Suppressor macrophage treated with lipopolysaccharide for 1 hour (primary cell): ENCODE results near the gene CFAP53.

ENCODE experiments used
- DNase-seq, 3 donors: peaks; one replicate each; pipeline ENCODE4 v3.0.0-alpha.2; 2020 to 2022

The CFAP53 gene

GRCh38 chr18:50193796-50194630 is 72.3 kb downstream of the CFAP53 start:
- DNase-seq: peak in 1 of 3 donors; percentile 1

DNA sequence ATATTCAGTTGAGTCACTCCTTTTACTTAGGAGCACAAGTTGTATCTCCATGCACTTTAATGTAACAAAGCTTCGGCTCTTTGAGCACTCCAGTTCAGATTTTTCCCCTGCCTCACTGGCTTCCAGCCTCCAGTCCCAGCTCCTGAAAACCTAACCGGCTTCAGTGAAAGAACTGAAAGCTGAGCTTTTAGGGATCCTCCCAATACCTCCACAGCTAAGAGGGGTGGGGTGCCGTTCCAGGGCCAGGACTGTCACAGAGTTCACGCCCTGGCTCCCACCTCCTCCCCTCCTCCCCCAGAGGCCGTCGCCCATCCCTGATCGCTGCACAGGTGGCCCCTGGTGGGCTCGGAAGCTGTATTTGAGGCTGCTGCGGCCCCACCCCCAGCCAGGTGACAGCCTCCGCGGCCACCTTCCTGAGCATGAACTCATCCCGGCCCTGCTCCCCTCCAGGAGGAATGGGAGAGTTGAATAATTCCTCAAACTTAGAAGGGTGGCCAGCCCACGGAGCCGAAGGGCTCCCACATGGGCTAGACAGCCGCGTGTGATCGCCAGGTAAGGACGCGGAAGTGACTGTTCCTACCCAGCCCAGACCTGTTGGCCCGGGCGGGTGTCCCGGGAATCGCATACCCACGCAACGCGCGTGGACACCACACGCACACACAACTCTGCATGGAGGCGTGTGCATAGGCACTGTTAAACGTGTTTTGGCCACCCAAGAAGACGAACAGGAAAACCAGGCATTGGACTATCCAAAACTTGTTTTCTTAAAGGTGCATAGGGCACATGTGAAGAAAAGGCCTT is 73.1 kb downstream of the CFAP53 start:
- DNase-seq: no peak

- no peak for DNase-seq
These were observed 75.4 kb downstream of the CFAP53 start for GRCh38 chr18:50190926-50191325.

DNA sequence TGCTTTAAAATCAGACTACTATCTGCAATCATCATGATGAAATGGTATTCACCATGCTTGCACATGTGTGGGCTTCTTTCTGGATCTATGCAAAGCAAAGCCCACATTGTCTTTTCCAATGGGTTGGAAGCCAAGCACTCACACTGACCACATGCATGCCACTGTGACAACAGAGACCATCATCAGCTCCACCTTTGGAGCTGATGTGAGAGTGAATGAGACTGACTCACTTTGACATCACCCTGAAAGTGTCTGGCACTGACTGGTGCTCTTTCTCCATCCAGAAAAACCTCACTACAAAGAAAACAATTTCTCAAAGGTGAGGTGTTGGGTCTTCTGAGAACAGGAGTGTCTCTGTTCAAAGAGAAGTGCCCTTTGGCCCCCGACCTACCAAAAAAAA is 76.1 kb downstream of the CFAP53 start:
- no peak for DNase-seq

DNA sequence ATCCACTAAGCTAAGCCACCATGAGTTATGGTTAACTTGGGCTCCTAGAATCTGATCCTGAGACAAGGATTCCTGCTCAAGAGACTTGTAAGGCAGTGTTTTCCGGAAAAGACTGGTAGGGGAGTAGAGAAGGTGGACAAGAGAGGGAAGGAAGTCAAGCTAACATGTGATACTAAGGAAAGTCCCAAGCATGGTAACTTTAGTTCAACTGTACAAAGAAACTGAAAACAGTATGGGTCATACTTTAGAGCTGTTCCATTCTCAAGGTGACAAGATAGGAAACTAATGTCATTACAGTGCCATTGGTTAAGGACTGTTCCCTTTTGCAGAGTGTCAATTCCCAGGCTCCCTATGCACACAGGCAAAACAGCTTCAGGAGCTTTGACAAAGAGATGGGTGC is 77.1 kb downstream of the CFAP53 start:
- peak in 1 of 3 donors; percentile 0 for DNase-seq

DNA sequence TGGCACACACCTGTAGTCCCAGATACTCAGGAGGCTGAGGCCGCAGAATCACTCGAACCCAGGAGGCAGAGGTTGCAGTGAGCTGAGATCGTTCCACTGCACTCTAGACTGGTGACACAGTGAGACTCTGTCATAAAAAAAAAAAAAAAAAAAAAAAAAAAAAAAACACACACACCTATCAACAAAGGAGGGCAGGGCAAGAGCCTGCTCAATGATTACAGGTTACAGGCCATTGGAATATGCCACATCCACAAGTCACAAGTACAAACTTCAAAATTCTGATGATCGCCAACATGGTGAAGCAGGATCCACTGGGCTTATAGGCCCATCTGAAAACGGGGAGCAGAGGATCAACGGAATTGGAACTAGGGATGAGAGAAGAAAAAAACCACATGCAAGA is 77.6 kb downstream of the CFAP53 start:
- no peak for DNase-seq

DNA sequence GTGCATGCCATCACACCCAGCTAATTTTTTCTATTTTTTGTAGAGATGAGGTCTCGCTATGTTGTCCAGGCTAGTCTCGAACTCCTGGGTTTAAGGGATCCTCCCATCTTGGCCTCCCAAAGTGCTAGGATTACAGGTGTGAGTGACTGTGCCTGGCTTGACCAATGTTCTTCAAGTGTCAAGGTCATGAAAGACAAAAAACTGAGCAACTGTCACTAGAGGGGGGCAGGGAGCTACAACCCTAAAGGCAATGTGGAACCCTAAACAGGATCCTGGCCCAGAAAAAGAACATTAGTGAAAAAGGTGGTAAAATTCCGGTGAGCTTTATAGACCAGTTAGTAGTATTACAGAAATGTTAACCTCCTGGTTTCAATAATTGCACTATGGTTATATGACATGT is 78.6 kb downstream of the CFAP53 start:
- no peak for DNase-seq

DNA sequence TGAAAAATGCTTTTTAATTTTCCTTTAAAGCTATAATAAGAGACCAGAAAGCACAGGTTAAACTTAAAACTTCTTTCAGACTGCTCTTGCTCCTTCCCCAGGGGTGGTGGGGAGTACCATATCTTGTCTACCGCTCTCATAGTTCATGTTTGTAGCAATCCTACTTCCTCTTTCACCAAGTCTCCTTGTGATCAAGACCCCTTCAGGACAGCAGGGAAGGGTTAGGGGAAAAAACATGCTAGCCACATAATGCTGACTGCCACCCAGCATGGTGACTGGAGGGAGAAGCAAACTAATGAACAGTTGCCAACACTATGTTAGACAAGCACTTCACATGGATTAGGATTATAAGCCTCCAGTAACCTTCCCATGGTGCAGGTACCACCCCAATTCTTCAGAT is 79.9 kb downstream of the CFAP53 start:
- no peak for DNase-seq

GRCh38 chr18:50183556-50183955 is 82.7 kb downstream of the CFAP53 start:
- DNase-seq: no peak

GRCh38 chr18:50182511-50182910 is 83.8 kb downstream of the CFAP53 start:
- no peak for DNase-seq

DNA sequence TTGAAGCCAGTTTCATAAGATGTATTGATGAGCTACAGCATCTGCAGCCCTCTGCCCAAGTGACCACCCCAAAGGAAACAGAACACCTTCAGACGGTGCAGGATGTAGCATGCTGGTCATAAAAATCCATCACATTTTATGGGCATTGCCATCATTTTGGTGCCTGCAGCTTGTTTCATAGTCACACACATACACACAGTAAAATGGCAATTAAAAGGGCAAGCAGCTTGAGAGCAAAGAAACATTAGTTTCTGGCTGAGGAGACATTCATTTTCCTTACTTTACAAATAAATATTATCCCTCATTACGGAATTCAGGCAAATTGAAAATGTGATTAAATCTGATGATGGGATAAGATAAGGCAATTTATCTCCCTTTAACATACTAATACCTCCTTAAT is 84.7 kb downstream of the CFAP53 start:
- DNase-seq: no peak

DNA sequence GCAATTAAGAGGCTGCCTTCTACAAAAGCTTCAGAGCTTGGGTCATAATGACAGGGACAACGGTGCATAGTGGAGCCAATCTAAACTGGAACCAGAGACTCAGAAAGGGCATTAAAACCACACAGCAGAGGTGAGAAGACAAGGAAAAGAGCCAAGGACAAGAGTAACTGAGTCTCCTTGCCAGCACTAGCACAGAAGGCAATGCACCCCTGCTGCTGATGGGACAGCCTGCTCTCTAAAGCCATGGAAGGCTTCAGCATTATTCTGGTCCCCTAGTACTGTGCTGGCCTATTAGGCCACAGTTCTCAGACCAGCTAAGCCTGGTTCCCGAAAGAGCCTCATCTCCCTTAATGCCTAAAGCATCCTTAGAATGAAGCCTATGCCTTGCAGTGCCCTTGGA is 86.8 kb downstream of the CFAP53 start:
- DNase-seq: no peak

DNA sequence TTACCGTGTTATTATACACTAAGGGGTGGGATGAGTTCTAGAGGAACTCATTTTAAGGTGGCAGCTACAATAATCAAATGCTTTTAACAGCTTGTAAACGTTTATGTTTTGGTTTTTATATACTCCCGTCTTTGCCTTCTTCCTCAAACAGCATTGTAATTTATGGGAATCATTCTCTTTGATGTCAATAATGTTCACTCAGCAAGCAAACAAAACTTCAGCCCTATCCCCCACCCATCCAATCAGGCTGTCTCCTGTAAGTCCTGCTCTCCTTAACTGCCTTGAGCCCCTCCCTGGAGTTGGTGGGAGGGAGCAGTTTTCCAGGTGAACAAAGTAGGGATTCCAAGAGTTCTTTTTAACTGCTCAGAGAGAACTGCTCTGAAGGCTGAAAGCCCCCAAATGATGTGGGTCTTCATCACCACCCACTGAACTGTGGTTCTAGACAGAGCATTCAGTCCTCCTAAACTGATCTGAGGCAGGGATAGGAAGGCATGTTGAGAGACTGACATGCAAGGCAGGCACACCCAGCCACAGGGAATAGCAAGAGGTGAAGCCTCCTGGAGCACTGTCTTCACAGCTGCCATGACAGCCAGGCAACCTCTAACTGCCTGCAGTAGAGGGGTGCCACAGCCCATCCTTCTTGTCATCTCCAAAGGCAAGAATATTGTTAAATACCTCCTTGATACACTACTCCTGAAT is 88.9 kb downstream of the CFAP53 start:
- DNase-seq: no peak
